HG02642 (cell line): ENCODE data around the gene ADRB1.

Source experiments
- ATAC-seq: cut with Tn5 transposase; IDR thresholded peaks from one replicate; pipeline ENCODE4 v1.9.1; 2021; ENCODE audit warnings: mild to moderate bottlenecking; ENCODE audit not compliant: unreplicated experiment, poor library complexity

The ADRB1 gene

DNA sequence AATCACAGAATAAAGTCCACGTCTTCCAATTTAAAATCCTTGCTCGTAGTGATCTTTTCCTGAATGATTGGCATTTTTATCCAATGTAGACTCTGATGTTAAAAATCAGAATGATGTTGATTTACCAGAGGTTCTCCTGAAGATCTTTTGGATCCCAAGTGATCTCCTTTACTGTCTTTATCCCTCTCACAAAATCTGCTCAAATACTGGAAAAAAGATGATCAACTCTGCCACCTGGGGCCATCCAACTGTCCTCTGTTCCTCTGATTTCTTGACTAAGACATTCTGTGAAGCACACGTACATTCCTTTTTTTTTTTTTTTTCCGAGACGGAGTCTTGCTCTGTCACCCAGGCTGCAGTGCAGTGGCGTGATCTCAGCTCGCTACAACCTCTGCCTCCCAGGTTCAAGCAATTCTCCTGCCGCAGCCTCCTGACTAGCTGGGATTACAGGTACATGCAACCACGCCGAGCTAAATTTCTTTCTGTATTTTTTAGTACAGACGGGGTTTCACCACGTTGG is 18.0 kb upstream of the ADRB1 start:
- no peak for ATAC-seq

DNA sequence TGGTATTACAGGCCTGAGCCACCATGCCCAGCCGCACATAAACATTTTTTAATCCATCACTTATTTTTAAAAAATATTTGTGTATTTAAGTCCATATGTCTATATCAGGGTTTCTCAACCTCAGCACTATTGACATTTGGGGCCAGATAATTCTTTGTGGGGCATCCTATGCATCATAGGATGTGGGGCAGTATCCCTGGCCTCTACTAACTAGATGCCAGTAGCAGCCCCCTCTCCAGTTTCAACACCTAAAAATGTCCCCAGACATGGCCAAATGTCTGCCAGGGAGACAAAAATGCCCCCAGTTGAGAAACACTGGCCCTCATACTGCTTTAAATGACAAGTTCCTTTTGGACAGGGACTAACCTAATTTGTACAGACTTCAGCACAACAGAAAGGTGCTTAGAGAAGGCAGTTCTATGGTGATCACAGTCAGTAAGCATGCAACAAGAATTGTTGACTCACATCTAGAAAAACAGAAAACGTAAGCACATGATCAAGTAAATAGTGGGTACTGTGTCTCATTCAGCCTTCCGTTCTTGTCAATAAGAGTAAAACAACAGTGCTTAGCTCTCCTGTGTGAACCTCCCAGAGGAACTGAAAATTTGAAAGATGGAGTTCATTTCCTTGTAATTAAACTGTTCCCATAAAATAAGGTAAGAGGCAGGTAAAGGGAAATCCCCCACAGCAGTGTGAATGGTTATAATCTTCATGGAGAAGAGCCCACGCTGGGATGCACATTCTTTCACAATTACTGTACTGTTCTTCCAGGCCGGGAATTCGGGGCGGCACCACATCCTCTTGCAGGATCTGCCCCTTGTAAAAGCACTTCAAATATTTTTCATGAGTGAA is 17.3 kb upstream of the ADRB1 start:
- peak; percentile 43 for ATAC-seq

DNA sequence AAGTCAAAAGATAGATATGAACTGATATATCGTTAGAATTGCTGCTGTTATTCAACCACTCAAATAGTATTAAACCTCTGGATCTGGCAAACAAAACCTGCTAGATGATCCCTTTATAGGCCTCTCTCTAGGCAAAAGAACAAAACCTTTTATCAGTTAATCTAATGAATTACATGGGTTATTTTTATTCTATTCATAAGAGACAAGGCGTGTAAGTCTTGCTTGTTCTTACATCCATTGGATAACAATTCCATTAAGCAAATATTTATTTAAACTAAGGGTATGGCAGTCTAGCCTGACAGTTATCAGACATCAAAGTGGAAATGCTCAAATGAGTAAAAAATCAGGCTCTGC is 16.6 kb upstream of the ADRB1 start:
- ATAC-seq, result no peak

DNA sequence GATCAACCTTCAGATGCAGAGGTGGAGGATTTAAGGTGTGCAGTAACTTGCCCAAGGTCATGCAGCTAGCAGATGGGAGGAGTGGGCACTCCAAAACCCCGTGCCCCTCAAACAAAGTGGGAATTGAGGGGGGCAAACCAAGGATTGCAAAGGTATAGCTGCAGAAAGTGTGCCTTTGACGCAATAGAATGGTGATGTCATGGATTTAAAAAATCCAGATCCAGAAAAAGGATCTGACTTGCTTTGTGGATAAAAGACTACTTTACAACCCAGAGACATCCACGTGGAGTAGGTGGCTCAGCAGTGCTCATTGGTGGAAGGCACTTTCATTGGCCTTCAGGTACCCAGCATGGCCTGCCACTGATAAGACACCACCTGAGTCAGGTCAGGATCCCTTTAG is 15.7 kb upstream of the ADRB1 start:
- no peak for ATAC-seq

DNA sequence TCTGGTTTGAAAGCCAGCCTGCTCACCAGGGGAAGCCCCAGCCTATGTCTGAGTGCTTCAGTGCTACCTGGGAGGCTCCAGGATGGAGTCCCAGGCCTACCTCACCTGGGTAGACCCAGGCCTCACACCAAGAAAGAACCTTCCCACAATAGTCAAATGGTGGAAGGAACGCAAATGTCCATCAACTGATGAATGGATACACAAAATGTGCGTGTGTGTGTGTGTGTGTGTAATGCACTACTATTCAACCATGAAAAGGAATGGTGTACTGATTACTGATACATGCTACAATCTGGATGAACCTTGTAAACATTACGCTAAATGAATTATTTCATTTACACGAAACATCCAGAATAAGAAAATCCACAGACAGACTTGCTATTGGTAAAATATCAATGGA is 15.2 kb upstream of the ADRB1 start:
- no peak for ATAC-seq

DNA sequence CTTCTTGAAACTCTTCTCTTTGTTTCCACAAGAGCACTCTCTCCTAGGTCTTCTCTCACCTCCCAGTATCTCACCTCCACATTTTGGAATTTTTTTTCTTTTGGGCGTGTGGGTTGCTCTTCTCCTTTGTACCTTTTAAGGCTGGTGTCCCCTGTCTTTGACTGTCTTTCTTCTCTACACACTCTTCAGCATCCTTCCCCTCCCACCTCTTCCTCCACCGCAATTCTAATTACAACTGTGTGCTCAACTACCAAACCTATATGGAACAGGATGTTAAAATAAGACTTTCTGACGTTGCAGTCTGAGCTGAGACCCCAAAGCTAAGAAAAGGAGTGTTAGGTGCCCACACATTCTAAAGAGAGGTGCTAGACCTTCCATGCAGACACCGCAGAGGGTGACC is 14.0 kb upstream of the ADRB1 start:
- no peak for ATAC-seq

DNA sequence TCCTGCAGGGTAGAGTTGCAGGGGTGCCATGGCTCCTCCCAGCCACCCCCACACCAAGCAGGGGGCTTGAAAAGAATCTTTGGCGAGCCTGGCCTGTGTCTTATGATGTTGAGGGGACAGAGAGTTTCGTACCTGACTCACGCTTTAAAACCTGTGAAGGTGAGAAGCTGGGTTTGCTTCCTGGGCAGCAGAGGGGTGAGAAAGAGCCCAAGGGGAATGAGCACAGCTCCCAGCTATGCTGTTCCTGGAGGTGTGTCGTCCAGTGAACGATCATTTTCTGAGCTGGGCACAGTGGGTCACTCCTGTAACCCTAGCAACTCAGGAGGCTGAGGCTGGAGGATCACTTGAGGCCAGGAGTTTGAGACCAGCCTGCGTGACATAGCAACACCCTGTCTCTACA is 13.5 kb upstream of the ADRB1 start:
- ATAC-seq, result no peak

DNA sequence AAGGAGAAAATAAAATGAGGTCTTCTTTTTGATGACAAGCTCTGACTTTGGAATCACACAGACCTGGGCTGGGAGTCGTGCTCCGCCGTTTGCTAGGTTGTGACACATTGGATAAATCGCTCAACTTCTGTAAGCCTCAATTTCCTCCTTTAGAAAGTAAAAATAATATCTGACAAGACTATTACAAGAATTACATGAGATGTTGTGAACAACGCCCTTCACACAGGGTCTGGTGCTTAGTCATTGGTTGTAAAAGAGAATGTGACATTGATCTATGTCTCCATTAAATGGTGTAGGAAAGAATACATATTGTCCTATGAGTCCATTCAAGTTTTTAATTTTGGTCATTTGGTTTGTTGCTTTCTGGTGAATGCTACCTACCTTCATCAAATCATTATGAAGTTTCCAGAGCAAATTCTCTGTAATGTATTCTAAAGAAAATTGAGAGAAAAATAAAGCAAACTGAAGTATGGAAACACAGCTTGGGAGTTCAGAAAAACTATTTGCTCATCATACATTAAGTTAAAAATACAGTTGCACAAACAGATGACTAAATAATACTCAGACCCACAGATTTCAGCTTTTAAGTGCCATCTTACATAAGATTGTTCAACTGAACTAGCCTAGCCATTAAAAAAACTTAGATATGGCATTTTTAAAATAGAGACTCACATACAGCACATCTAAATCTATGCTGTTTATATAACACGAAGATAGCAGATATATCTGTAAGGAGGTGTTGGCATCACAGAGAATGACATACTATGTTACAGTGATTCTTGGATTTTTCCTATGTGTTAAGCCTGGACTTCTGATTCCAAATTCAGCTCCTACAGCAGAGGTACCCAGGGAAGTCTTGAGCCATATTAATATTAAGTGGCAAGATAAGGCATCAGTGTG is 12.3 kb upstream of the ADRB1 start:
- ATAC-seq, result no peak

DNA sequence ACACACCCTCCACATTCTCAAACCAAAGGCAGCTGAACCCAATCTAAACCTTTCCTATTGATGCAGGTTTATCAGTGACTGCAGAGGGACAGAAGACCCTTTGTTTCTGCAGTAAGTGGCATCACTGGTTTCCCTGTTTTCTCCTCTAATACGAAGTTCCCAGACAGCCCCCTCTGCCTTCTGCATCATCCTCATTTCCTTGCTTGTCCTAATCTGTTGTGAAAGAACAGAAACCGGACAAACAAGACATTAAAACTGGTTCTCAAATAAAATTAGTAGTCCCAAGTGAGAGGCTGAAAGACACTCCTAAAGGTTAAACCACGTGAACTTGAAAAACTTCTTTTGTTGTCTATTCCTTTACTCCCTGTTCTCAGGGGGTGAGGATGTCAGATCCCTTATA is 10.1 kb upstream of the ADRB1 start:
- no peak for ATAC-seq

DNA sequence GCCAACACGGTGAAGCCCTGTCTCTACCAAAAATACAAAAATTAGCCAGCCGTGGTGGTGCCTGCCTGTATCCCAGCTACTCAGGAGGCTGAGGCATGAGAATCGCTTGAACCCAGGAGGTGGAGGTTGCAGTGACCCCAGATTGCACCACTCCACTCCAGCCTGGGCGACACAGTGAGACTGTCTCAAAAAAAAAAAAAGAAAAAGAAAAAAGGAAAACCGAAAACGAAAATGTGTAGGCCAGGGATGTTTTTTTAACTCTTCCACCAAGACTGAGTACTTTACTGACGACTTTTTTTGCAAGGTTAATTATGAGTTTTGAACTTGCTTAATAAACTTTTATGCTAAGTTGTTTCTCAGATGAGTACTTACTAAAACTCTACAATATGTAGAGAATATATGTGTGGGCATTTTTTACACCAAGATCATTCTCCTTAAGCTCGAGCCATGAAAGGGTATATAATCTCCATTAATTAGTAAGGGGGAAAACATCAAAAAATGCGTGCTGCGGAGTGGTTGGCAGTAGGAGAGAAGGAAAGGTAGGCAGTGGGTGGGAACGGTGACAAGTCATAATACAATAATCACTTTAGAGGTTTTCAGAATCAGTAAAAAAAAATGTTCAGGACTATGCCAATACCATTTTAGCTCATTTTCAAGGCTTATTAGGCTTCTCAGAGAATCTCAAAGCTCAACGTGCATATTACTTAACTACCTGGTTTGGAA is 8.6 kb upstream of the ADRB1 start:
- ATAC-seq, result no peak

DNA sequence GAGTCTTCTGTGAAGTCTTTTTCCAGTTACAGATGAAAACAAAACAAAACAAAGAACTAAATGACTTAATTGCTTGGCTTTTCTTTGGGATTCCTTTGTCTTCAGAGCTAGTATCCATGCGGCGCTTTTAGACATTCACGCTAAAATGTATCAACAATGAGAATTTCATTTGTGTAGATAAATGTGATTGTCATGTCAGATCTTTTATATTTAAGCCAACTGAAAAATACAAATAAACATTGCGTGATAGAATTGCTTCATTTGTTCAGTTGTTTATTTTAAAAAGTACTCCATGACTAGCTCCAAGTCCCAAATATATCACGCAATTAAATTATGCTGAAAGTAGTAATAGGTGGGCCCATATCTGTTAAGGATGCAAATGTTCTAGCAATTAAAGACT is 7.9 kb upstream of the ADRB1 start:
- ATAC-seq, result no peak

DNA sequence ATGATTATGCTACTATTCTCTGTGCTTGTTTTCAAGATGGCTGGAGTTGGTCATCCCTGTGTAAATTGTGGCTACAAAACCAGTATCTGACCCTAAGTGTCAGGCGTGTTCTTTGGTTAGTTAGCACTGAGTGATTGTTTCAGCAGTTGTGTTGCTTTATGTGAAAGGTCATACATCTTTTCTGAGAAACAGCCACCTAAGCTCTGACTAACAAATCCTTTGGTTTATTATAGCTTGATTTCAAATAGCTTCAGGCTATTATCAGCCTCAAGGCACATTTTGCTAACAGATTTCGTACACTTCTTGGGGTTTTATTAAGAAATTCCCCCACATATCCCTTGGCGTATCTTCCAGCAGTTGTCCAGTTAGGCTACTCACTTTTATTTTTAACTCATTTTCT is 4.8 kb upstream of the ADRB1 start:
- no peak for ATAC-seq

DNA sequence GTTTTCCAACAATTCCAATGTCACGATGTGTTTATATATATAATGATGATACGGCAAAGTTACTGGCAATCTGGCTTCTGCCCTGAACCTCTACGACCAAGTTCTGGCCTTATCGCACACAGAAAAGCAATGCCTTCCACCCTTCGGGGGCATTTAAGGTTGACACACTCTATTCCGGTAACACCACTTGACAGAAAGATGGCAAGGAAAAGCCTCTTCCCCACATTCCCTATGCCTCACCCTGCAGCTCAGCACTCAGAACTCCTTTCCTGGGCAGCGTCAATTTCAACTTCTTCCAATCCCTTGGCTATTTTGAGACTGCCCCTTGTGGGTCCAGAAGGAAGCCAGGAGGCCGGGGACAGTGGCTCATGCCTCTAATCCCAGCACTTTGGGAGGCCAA is 2.5 kb upstream of the ADRB1 start:
- ATAC-seq, result no peak

DNA sequence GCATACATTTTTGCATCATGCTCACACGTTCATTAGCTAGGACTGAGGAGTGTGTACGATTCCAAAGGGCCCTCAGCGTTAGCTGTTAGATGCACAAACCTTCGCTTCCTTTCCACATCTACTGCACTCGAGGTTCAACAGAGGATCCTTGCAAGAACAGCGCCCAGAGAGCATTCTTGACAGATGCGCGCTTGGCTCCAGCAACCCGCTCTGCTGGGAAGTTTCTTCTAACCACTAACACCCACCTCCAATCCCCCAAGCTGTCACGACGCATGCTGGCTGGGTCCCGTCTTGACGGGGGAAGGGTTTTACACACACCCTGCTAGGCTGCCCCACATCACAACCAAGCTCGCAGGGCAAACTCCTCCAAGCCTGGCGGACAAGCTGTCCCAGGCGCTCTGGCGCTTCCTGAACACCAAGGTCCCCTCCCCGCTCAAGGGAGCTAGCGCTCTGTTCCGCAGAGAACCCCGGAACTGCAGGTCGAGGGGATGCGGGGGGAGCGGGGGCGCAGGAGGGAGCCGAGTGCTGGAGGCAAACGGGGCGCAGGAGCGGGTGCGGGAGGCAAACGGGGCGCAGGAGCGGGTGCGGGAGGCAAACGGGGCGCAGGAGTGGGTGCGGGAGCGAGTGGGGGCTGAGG is 653 bp upstream of the ADRB1 start:
- ATAC-seq, result peak; percentile 44

DNA sequence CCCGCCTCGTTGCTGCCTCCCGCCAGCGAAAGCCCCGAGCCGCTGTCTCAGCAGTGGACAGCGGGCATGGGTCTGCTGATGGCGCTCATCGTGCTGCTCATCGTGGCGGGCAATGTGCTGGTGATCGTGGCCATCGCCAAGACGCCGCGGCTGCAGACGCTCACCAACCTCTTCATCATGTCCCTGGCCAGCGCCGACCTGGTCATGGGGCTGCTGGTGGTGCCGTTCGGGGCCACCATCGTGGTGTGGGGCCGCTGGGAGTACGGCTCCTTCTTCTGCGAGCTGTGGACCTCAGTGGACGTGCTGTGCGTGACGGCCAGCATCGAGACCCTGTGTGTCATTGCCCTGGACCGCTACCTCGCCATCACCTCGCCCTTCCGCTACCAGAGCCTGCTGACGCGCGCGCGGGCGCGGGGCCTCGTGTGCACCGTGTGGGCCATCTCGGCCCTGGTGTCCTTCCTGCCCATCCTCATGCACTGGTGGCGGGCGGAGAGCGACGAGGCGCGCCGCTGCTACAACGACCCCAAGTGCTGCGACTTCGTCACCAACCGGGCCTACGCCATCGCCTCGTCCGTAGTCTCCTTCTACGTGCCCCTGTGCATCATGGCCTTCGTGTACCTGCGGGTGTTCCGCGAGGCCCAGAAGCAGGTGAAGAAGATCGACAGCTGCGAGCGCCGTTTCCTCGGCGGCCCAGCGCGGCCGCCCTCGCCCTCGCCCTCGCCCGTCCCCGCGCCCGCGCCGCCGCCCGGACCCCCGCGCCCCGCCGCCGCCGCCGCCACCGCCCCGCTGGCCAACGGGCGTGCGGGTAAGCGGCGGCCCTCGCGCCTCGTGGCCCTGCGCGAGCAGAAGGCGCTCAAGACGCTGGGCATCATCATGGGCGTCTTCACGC is 825 bp downstream of the ADRB1 start:
- ATAC-seq, result no peak

DNA sequence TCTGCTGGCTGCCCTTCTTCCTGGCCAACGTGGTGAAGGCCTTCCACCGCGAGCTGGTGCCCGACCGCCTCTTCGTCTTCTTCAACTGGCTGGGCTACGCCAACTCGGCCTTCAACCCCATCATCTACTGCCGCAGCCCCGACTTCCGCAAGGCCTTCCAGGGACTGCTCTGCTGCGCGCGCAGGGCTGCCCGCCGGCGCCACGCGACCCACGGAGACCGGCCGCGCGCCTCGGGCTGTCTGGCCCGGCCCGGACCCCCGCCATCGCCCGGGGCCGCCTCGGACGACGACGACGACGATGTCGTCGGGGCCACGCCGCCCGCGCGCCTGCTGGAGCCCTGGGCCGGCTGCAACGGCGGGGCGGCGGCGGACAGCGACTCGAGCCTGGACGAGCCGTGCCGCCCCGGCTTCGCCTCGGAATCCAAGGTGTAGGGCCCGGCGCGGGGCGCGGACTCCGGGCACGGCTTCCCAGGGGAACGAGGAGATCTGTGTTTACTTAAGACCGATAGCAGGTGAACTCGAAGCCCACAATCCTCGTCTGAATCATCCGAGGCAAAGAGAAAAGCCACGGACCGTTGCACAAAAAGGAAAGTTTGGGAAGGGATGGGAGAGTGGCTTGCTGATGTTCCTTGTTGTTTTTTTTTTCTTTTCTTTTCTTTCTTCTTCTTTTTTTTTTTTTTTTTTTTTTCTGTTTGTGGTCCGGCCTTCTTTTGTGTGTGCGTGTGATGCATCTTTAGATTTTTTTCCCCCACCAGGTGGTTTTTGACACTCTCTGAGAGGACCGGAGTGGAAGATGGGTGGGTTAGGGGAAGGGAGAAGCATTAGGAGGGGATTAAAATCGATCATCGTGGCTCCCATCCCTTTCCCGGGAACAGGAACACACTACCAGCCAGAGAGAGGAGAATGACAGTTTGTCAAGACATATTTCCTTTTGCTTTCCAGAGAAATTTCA is 1.7 kb downstream of the ADRB1 start:
- ATAC-seq, result no peak

DNA sequence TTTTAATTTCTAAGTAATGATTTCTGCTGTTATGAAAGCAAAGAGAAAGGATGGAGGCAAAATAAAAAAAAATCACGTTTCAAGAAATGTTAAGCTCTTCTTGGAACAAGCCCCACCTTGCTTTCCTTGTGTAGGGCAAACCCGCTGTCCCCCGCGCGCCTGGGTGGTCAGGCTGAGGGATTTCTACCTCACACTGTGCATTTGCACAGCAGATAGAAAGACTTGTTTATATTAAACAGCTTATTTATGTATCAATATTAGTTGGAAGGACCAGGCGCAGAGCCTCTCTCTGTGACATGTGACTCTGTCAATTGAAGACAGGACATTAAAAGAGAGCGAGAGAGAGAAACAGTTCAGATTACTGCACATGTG is 2.4 kb downstream of the ADRB1 start:
- no peak for ATAC-seq

DNA sequence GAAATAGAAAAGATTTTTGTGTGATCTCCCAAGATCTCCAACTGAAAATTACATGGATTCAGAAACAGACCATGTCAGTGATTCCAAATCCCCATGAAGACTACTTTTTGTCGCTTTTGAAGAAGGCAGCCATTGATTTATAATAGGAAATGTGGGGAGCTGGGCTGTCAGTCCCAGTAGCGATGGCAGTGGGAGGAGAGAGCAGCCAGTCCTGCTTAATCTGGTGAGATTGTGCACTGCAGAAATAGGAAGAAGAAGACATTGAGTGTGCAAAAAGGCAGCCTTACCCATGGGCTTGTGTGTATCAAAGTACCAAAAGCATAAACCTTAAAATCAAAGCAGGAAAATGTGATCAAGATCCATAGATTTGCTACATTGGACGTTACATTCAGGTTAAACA is 4.8 kb downstream of the ADRB1 start:
- no peak for ATAC-seq
